Esophagus muscularis mucosa (tissue), 4 donors: ENCODE data around the gene DDX31.

ENCODE experiments used
- EP300 ChIP-seq: sonication (generic); formaldehyde crosslinking; IDR thresholded peaks from one replicate; pipeline ENCODE4 v1.6.1; 2017; ENCODE audit warnings: antibody characterized with exemption
- POLR2A ChIP-seq: fragments of 450-650 bp; IDR thresholded peaks from one replicate; pipeline ENCODE4 v1.6.1; 2017; ENCODE audit warnings: antibody characterized with exemption, moderate library complexity, mild to moderate bottlenecking, low read depth
- POLR2AphosphoS5 ChIP-seq, 2 donors: sonication (generic); formaldehyde crosslinking; IDR thresholded peaks; one replicate each; pipeline ENCODE4 v1.6.1; 2017; ENCODE audit warnings: antibody characterized with exemption in 2 of 2
- TF ChIP-seq, protein P1 (sequence below), 3 experiments: fragments of 200-600 bp in 2 of 3; fragments of 450-650 bp in 1 of 3; sonication (generic) in 2 of 3; IDR thresholded peaks; one replicate each; pipeline ENCODE4 v1.5.1; 2017 to 2019; ENCODE audit warnings: antibody characterized with exemption in 3 of 3, mild to moderate bottlenecking in 2 of 3, moderate library complexity in 1 of 3

GRCh38 chr9:132631280-132631679 is 38.5 kb downstream of the DDX31 start:
- TF ChIP-seq, protein P1, sequence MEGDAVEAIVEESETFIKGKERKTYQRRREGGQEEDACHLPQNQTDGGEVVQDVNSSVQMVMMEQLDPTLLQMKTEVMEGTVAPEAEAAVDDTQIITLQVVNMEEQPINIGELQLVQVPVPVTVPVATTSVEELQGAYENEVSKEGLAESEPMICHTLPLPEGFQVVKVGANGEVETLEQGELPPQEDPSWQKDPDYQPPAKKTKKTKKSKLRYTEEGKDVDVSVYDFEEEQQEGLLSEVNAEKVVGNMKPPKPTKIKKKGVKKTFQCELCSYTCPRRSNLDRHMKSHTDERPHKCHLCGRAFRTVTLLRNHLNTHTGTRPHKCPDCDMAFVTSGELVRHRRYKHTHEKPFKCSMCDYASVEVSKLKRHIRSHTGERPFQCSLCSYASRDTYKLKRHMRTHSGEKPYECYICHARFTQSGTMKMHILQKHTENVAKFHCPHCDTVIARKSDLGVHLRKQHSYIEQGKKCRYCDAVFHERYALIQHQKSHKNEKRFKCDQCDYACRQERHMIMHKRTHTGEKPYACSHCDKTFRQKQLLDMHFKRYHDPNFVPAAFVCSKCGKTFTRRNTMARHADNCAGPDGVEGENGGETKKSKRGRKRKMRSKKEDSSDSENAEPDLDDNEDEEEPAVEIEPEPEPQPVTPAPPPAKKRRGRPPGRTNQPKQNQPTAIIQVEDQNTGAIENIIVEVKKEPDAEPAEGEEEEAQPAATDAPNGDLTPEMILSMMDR (IDR thresholded peaks at IDR 0.05) = no peak
- TF ChIP-seq POLR2AphosphoS5 (IDR thresholded peaks at IDR 0.05) (no peak), POLR2A (no peak), EP300 (no peak)
